H1 (cell line): ENCODE results near the gene CYP2J2. TPM values are rescaled to one million over a fixed set of nuclear protein-coding genes. Genes with fewer than 3 reads are reported as not detected.

ENCODE experiments used
- CTCF ChIA-PET: fragments of 300-600 bp; sonication (Branson Sonifier 250); formaldehyde crosslinking; loops from one replicate; lab custom pipeline; 2021; ENCODE audit not compliant: partially characterized antibody; lab: Charles Lee
- POLR2A ChIA-PET: fragments of 300-600 bp; sonication (Branson Sonifier 250); formaldehyde crosslinking; loops from one replicate; lab custom pipeline; 2021; ENCODE audit warnings: inconsistent platforms; ENCODE audit not compliant: partially characterized antibody; lab: Charles Lee
- DNase-seq, 2 experiments: peaks; one replicate each; pipeline versions ENCODE4 v3.0.0 to v3.0.0-alpha.2; 2010 to 2022; ENCODE audit warnings: low spot score in 2 of 2, low read depth in 1 of 2, mixed read lengths in 1 of 2
- FAIRE-seq: peaks from 2 replicates; lab custom pipeline; 2011; peaks lifted over from hg19 to GRCh38; lab: Jason Lieb, UNC
- H2AFZ ChIP-seq: 2 replicates; pipeline ENCODE4 v1.8.1; 2012; ENCODE audit warnings: low read length, inconsistent platforms
- H2AK5ac ChIP-seq: 2 replicates; pipeline ENCODE4 v1.6.1; 2013; ENCODE audit warnings: low read depth, low read length
- H2BK120ac ChIP-seq: replicated peaks from 2 replicates; pipeline ENCODE3; 2013; ENCODE audit warnings: low read depth, low read length, inconsistent platforms
- H2BK12ac ChIP-seq: 2 replicates; pipeline ENCODE4 v1.6.1; 2013; ENCODE audit warnings: low read depth, low read length
- H2BK15ac ChIP-seq: 2 replicates; pipeline ENCODE4 v1.6.1; 2013; ENCODE audit warnings: low read length
- H2BK20ac ChIP-seq: 2 replicates; pipeline ENCODE4 v1.6.1; 2013; ENCODE audit warnings: low read length
- H2BK5ac ChIP-seq: 2 replicates; pipeline ENCODE4 v1.6.1; 2013; ENCODE audit warnings: low read depth, low read length
- H3K14ac ChIP-seq: 2 replicates; pipeline ENCODE4 v1.6.1; 2013; ENCODE audit warnings: inconsistent platforms; ENCODE audit not compliant: insufficient read length
- H3K18ac ChIP-seq: 2 replicates; pipeline ENCODE4 v1.6.1; 2013; ENCODE audit warnings: low read length; ENCODE audit errors: extremely low read depth
- H3K23ac ChIP-seq: 2 replicates; pipeline ENCODE4 v1.6.1; 2013; ENCODE audit warnings: inconsistent platforms; ENCODE audit not compliant: insufficient read length
- H3K23me2 ChIP-seq: 2 replicates; pipeline ENCODE4 v1.6.1; 2013; ENCODE audit warnings: low read depth, low read length
- H3K27ac ChIP-seq: 2 replicates; pipeline ENCODE4 v1.6.1; 2011; ENCODE audit warnings: low read depth, low read length, inconsistent platforms
- H3K27me3 ChIP-seq, 4 experiments: replicated peaks in 1 of 4; 1 replicate in 1 of 4; 2 replicates in 3 of 4; pipeline versions ENCODE4 v1.6.1 to v1.8.1; 2011 to 2013; ENCODE audit warnings: low read length in 3 of 4, mild to moderate bottlenecking in 3 of 4, inconsistent platforms in 2 of 4, mixed read lengths in 2 of 4, moderate library complexity in 1 of 4; ENCODE audit not compliant: control insufficient read depth in 3 of 4, insufficient read depth in 3 of 4; ENCODE audit errors: extremely low read depth in 1 of 4
- H3K36me3 ChIP-seq, 4 experiments: 2 replicates each; pipeline versions ENCODE4 v1.6.1 to v1.8.1; 2011 to 2013; ENCODE audit warnings: mild to moderate bottlenecking in 4 of 4, low read length in 3 of 4, moderate library complexity in 2 of 4, control low read depth in 1 of 4, inconsistent platforms in 1 of 4; ENCODE audit not compliant: insufficient read depth in 4 of 4, control insufficient read depth in 2 of 4
- H3K4ac ChIP-seq: replicated peaks from 2 replicates; pipeline ENCODE3; 2013; ENCODE audit warnings: low read length, low read depth, mixed read lengths, inconsistent platforms; ENCODE audit not compliant: insufficient read length
- H3K4me1 ChIP-seq, 4 experiments: replicated peaks in 1 of 4; 1 replicate in 1 of 4; 2 replicates in 3 of 4; pipeline versions ENCODE4 v1.6.1 to v1.8.1; 2011 to 2013; ENCODE audit warnings: low read length in 3 of 4, inconsistent platforms in 2 of 4, mixed read lengths in 1 of 4; ENCODE audit not compliant: insufficient read depth in 4 of 4, control insufficient read depth in 3 of 4
- H3K4me2 ChIP-seq, 2 experiments: 2 replicates each; pipeline versions ENCODE4 v1.6.1 to v1.8.1; 2011 to 2013; ENCODE audit warnings: low read depth in 2 of 2, low read length in 2 of 2, control low read depth in 1 of 2, inconsistent platforms in 1 of 2, mild to moderate bottlenecking in 1 of 2; ENCODE audit not compliant: insufficient read depth in 1 of 2
- H3K4me3 ChIP-seq, 4 experiments: fragments of 200-600, 300-600 bp in 1 of 4; sonication (generic), shearing (Covaris generic), sonication (Bioruptor Twin) in 1 of 4; 2 replicates each; pipeline versions ENCODE4 v1.5.1 to v1.8.1; 2011 to 2016; ENCODE audit warnings: low read length in 4 of 4, low read depth in 3 of 4, control low read depth in 2 of 4, inconsistent platforms in 2 of 4, mild to moderate bottlenecking in 2 of 4, mixed read lengths in 1 of 4, moderate library complexity in 1 of 4; ENCODE audit not compliant: insufficient read depth in 2 of 4; ENCODE audit errors: extremely low read depth in 1 of 4
- H3K56ac ChIP-seq: replicated peaks from 2 replicates; pipeline ENCODE3; 2013; ENCODE audit warnings: low read depth, mild to moderate bottlenecking, mixed read lengths, low read length, inconsistent platforms; ENCODE audit not compliant: insufficient read length
- H3K79me1 ChIP-seq: 2 replicates; pipeline ENCODE4 v1.6.1; 2013; ENCODE audit warnings: low read depth, low read length, control low read depth
- H3K79me2 ChIP-seq, 2 experiments: 2 replicates each; pipeline versions ENCODE4 v1.6.1 to v1.8.1; 2012 to 2013; ENCODE audit warnings: low read length in 2 of 2, mild to moderate bottlenecking in 2 of 2, inconsistent platforms in 1 of 2; ENCODE audit not compliant: insufficient read depth in 2 of 2, control insufficient read depth in 1 of 2
- H3K9ac ChIP-seq, 4 experiments: replicated peaks in 1 of 4; 1 replicate in 1 of 4; 2 replicates in 3 of 4; pipeline versions ENCODE4 v1.6.1 to v1.8.1; 2011 to 2013; ENCODE audit warnings: low read depth in 3 of 4, low read length in 3 of 4, control low read depth in 2 of 4, mild to moderate bottlenecking in 2 of 4, moderate library complexity in 2 of 4, inconsistent platforms in 1 of 4; ENCODE audit errors: extremely low read depth in 1 of 4
- H3K9me3 ChIP-seq, 2 experiments: 2 replicates each; pipeline versions ENCODE4 v1.6.1 to v1.8.1; 2012 to 2013; ENCODE audit warnings: mild to moderate bottlenecking in 2 of 2, moderate library complexity in 2 of 2, control low read depth in 1 of 2, inconsistent platforms in 1 of 2, low read depth in 1 of 2, low read length in 1 of 2, mixed read lengths in 1 of 2; ENCODE audit not compliant: insufficient read depth in 2 of 2
- H4K20me1 ChIP-seq, 2 experiments: replicated peaks in 1 of 2; 2 replicates each; pipeline versions ENCODE3 to v1.8.1; 2011 to 2013; ENCODE audit warnings: inconsistent platforms in 2 of 2, low read length in 2 of 2, mild to moderate bottlenecking in 1 of 2; ENCODE audit not compliant: insufficient read depth in 2 of 2, control insufficient read depth in 1 of 2
- H4K5ac ChIP-seq: 2 replicates; pipeline ENCODE4 v1.6.1; 2013; ENCODE audit warnings: low read length, low read depth, mixed read lengths, inconsistent platforms; ENCODE audit not compliant: insufficient read length
- H4K8ac ChIP-seq: 2 replicates; pipeline ENCODE4 v1.8.0; 2013; ENCODE audit warnings: mild to moderate bottlenecking, moderate library complexity, low read length, inconsistent platforms; ENCODE audit not compliant: insufficient read depth; ENCODE audit errors: extremely low read depth
- H4K91ac ChIP-seq: replicated peaks from 2 replicates; pipeline ENCODE3; 2013; ENCODE audit warnings: low read length, mixed read lengths, inconsistent platforms; ENCODE audit not compliant: insufficient read length
- GABPA ChIP-seq: IDR thresholded peaks from 2 replicates; pipeline ENCODE4 v1.6.1; 2011; ENCODE audit warnings: mild to moderate bottlenecking, low read length, moderate library complexity, borderline replicate concordance; ENCODE audit not compliant: insufficient read depth
- HDAC2 ChIP-seq, 2 experiments: fragments of 300-600 bp in 1 of 2; sonication (generic) in 1 of 2; IDR thresholded peaks; 2 replicates each; pipeline ENCODE4 v1.6.1; 2011 to 2012; ENCODE audit warnings: low read depth in 2 of 2, low read length in 2 of 2, mild to moderate bottlenecking in 2 of 2, moderate library complexity in 2 of 2, borderline replicate concordance in 1 of 2, inconsistent platforms in 1 of 2
- KDM1A ChIP-seq: fragments of 200-600, 300-600 bp; sonication (generic); IDR thresholded peaks from 2 replicates; pipeline ENCODE4 v1.7.1; 2016; ENCODE audit warnings: mild to moderate bottlenecking, low read length, borderline replicate concordance
- RAD21 ChIP-seq, 2 experiments: IDR thresholded peaks in 1 of 2; conservative IDR thresholded peaks in 1 of 2; 2 replicates each; pipeline ENCODE4 v1.6.1; 2011; ENCODE audit warnings: low read depth in 2 of 2, low read length in 2 of 2, improper control_type of control experiment in 1 of 2, inconsistent platforms in 1 of 2, mild to moderate bottlenecking in 1 of 2, moderate library complexity in 1 of 2
- RNF2 ChIP-seq: fragments of 200-900, 300-1000 bp; sonication (generic); IDR thresholded peaks from 2 replicates; pipeline ENCODE4 v1.7.1; 2016; ENCODE audit warnings: borderline replicate concordance, low read depth, mild to moderate bottlenecking, antibody characterized with exemption, low read length; ENCODE audit not compliant: poor library complexity, severe bottlenecking; ENCODE audit errors: missing control alignments
- YY1 ChIP-seq: IDR thresholded peaks from 2 replicates; pipeline ENCODE4 v1.6.1; 2011; ENCODE audit warnings: low read depth, mild to moderate bottlenecking, low read length
- ZNF274 ChIP-seq: IDR thresholded peaks from 2 replicates; pipeline ENCODE4 v1.7.0; 2012; ENCODE audit warnings: low read length, borderline replicate concordance; ENCODE audit errors: extremely low read depth
- WGBS, 2 experiments: shearing (Covaris generic) in 1 of 2; methylation state at CpG; one replicate each; pipeline versions ENCODE4 v1.1.6 to v1.1.7; 2013 to 2015; ENCODE audit warnings: low lambda C conversion rate in 2 of 2, mixed read lengths in 2 of 2, inconsistent platforms in 1 of 2, low coverage in 1 of 2, missing lambda C conversion rate in 1 of 2; ENCODE audit not compliant: insufficient replicate concordance in 2 of 2, insufficient coverage in 1 of 2, insufficient read length in 1 of 2; ENCODE audit errors: extremely low coverage in 1 of 2, missing lambda C conversion rate in 1 of 2; 5-methylcytosine and 5-hydroxymethylcytosine counted together
- polyA plus RNA-seq, 7 experiments: library from polyadenylated mRNA; depleted of rRNA in 3 of 7; stranded (reverse) in 5 of 7; unstranded in 2 of 7; fragments of >200 nt in 5 of 7; fragments of 200-250 nt in 2 of 7; gene quantifications; 1 replicate in 5 of 7; 2 replicates in 1 of 7; 4 replicates in 1 of 7; pipeline versions ENCODE4 v1.2.1 to v1.2.3, GENCODE V29; 2011 to 2013; ENCODE audit warnings: missing spikeins in 2 of 7, mixed read lengths in 2 of 7
- total RNA-seq: library from RNA; stranded (reverse); fragmentation: NEBNext Ultra II Directional; extraction: Animal tissue kit (Norgen Biotek cat#: 25700); gene quantifications from 2 replicates; pipeline ENCODE4 v1.2.1, GENCODE V29; 2021
- TF ChIP-seq, protein P1 (sequence below), 3 experiments: IDR thresholded peaks; 1 replicate in 2 of 3; 2 replicates in 1 of 3; pipeline versions ENCODE4 v1.5.1 to v1.6.1; 2011; ENCODE audit warnings: low read length in 3 of 3, mild to moderate bottlenecking in 3 of 3, inconsistent platforms in 2 of 3, low read depth in 1 of 3, moderate library complexity in 1 of 3; ENCODE audit not compliant: insufficient read depth in 1 of 3; ENCODE audit errors: control extremely low read depth in 1 of 3

The CYP2J2 gene
- total and polyA plus RNA-seq, 2 of the 8 experiments (the other 6 are each of a cell fraction or from before 2014, with no cell fraction given), result 0.59 to 2.1 TPM

DNA sequence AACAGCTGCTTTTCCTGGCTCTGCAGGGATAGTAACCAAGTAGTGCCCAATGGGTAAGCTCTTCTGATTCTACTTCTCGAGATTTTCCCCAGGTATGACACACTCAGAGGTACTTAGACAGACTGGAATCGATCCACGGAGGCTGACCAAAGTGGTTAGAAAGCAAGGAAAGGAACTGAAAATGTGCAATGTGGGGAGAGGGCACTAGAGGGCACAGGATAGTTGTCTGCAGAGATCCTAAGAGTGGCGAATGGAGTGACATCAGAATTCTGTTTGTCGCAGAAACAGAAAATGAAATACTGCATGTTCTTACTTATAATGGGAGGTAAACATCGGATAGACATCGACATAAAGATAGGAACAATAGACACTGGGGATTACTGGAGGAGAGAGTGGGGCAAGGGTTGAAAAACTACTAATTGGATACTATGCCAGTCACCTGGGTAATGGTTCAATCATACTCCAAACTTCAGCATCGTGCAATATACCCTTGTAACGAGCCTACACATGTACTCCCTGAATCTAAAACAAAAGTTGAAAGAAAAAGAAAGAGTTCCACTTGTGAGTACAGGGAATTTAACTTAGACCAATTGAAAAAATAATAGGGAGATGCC lies 23.3 kb downstream of the CYP2J2 start:
- DNase-seq (peak in 1 of 2 experiments; percentile 52), FAIRE-seq (peak; percentile 69)
- H3K79me2 ChIP-seq, result no peaks in the 10 kb centered on the region
- H2BK120ac ChIP-seq, result no peak overlapping the region
- no peak overlapping the region for H4K91ac ChIP-seq
- 0 out of 2 replicates have a peak, but pooled peaks cover 3% of the 10 kb centered on the region for H3K23me2 ChIP-seq
- no peak overlapping the region for H3K4ac ChIP-seq
- H3K79me1 ChIP-seq, result no peaks in the 10 kb centered on the region
- H3K4me3 ChIP-seq, result no peak overlapping the region
- H3K9ac ChIP-seq, result no peak overlapping the region
- H3K9me3 ChIP-seq, result no peaks in the 10 kb centered on the region
- no peak overlapping the region for H3K4me2 ChIP-seq
- H3K36me3 ChIP-seq, result no peaks in the 10 kb centered on the region
- 75% methylated on average over 9 of the region's 9 CpGs; no CpG with 5 or more reads in 1 of the 2 experiments for WGBS, 2 experiments
- no peak overlapping the region for H2AFZ ChIP-seq
- ChIA-PET CTCF (interaction anchor here (0.7 to 4.9 kb wide), 21 partner anchors 10 to 244 kb away, joined by 3 to 63 read pairs (median 9); no protein-coding TSS in a partner anchor), POLR2A (interaction anchor here (0.7 kb wide), 1 partner anchor 37 kb away, joined by 3 read pairs; no protein-coding TSS in a partner anchor)
- no peak overlapping the region for H2BK12ac ChIP-seq
- H4K20me1 ChIP-seq, result no peaks in the 10 kb centered on the region
- H3K4me1 ChIP-seq, result no peaks in the 10 kb centered on the region
- no peaks in the 10 kb centered on the region for H3K27me3 ChIP-seq
- no peak overlapping the region for H2BK15ac ChIP-seq
- no peak overlapping the region for H3K23ac ChIP-seq
- H2BK5ac ChIP-seq, result no peak overlapping the region
- H4K5ac ChIP-seq, result no peak overlapping the region
- no peak overlapping the region for H3K56ac ChIP-seq
- no peak overlapping the region for H3K27ac ChIP-seq
- H3K18ac ChIP-seq, result no peak overlapping the region
- no peak overlapping the region for H2AK5ac ChIP-seq
- H3K14ac ChIP-seq, result no peak overlapping the region
- H4K8ac ChIP-seq, result no peak overlapping the region
- H2BK20ac ChIP-seq, result no peak overlapping the region
- no peak for TF ChIP-seq KDM1A
- no peak for TF ChIP-seq HDAC2 (IDR thresholded peaks at IDR 0.05; ENCODE audit: borderline replicate concordance in 1 of 2, low read depth in 2 of 2, low read length in 2 of 2)
- TF ChIP-seq GABPA, result no peak
- TF ChIP-seq YY1, result no peak
- no peak for TF ChIP-seq RNF2
- peak; percentile 66 for TF ChIP-seq RAD21 (IDR thresholded peaks at IDR 0.05 in 1 of 2, conservative IDR thresholded peaks at IDR 0.05 in 1 of 2; ENCODE audit: low read depth in 2 of 2, low read length in 2 of 2)
- TF ChIP-seq, protein P1, sequence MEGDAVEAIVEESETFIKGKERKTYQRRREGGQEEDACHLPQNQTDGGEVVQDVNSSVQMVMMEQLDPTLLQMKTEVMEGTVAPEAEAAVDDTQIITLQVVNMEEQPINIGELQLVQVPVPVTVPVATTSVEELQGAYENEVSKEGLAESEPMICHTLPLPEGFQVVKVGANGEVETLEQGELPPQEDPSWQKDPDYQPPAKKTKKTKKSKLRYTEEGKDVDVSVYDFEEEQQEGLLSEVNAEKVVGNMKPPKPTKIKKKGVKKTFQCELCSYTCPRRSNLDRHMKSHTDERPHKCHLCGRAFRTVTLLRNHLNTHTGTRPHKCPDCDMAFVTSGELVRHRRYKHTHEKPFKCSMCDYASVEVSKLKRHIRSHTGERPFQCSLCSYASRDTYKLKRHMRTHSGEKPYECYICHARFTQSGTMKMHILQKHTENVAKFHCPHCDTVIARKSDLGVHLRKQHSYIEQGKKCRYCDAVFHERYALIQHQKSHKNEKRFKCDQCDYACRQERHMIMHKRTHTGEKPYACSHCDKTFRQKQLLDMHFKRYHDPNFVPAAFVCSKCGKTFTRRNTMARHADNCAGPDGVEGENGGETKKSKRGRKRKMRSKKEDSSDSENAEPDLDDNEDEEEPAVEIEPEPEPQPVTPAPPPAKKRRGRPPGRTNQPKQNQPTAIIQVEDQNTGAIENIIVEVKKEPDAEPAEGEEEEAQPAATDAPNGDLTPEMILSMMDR (IDR thresholded peaks at IDR 0.05; ENCODE audit: control extremely low read depth in 1 of 3, insufficient read depth in 1 of 3, low read depth in 1 of 3, low read length in 3 of 3), result peak; percentile 32 to 80 (median 58)
- TF ChIP-seq ZNF274, result no peak
